Testis (tissue), 3 donors: ENCODE data around the gene MCTP1. TPM values are rescaled to one million over a fixed set of nuclear protein-coding genes. Genes with fewer than 3 reads are reported as not detected.

Source experiments
- DNase-seq: peaks from one replicate; pipeline ENCODE4 v3.0.0-alpha.2; 2019
- H3K27ac ChIP-seq, 2 donors: fragments of 200-600 bp; sonication (generic); one replicate each; pipeline ENCODE4 v1.5.1; 2019
- H3K27me3 ChIP-seq: fragments of 200-600 bp; sonication (generic); one replicate; pipeline ENCODE4 v1.5.1; 2019
- H3K36me3 ChIP-seq: fragments of 200-600 bp; sonication (generic); one replicate; pipeline ENCODE4 v1.5.1; 2017; ENCODE audit warnings: low read depth; ENCODE audit errors: missing control alignments
- H3K4me1 ChIP-seq: fragments of 200-600 bp; sonication (generic); one replicate; pipeline ENCODE4 v1.5.1; 2019
- H3K4me3 ChIP-seq, 2 donors: fragments of 200-600 bp; sonication (generic); one replicate each; pipeline ENCODE4 v1.5.1; 2017 to 2019
- H3K9me3 ChIP-seq: fragments of 200-600 bp; sonication (generic); one replicate; pipeline ENCODE4 v1.5.1; 2017
- POLR2A ChIP-seq: fragments of 450-650 bp; IDR thresholded peaks from one replicate; pipeline ENCODE4 v1.6.1; 2017; ENCODE audit warnings: antibody characterized with exemption, mild to moderate bottlenecking, moderate library complexity
- WGBS, 2 donors: methylation state at CpG; one replicate each; pipeline ENCODE4 v1.1.5; 2018; 5-methylcytosine and 5-hydroxymethylcytosine counted together
- intact Hi-C: fragments of 100-400 bp; cut with DNase I; formaldehyde crosslinking; loops from one replicate; pipeline ENCODE4 v1.15.1; 2023; ENCODE audit warnings: low total_unique reads
- polyA plus RNA-seq: library from polyadenylated mRNA; stranded (reverse); fragments of 350-450 nt; fragmentation: Illumina TruSeq; extraction: RNeasy Lipid Tissue Mini Kit (QIAGEN cat#74804); gene quantifications from one replicate; pipeline ENCODE4 v1.2.3, GENCODE V29; 2014; ENCODE audit warnings: low read depth, low replicate concordance; ENCODE audit not compliant: insufficient read depth
- total RNA-seq, 2 donors: library from RNA; depleted of rRNA; stranded (reverse); fragments of >200 nt; gene quantifications; one replicate each; pipeline ENCODE4 v1.2.3, GENCODE V29; 2016
- TF ChIP-seq, protein P1 (sequence below), 3 experiments: fragments of 450-650 bp in 2 of 3; fragments of 200-600 bp in 1 of 3; sonication (generic) in 1 of 3; IDR thresholded peaks; one replicate each; pipeline ENCODE4 v1.5.1; 2016 to 2019; ENCODE audit warnings: antibody characterized with exemption in 3 of 3, mild to moderate bottlenecking in 2 of 3, moderate library complexity in 1 of 3

MCTP1 gene
- total and polyA plus RNA-seq, 3 donors from 2014 or later = 7.4 to 15.5 (median 9.7) TPM

DNA sequence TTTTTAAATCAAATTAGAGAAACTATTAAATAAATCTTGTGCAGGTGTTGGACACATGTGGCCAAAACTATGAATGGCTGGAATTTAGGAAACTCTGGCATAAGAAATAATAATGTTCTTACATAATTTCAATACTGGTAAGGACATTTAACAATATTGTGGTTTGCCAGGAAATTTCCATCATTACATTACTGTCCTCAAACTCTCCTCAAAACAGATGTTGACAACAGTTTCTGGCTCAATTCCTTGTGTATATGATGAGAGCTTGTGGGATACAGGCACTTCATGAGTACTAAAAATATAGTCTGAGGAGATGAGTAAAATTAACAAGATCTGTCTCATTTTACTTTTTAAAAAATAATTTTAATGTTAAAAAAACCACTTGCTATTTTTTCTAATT lies 27.9 kb downstream of the MCTP1 start:
- H3K4me3 ChIP-seq = no peak overlapping the region
- DNase-seq = no peak
- no peaks in the 10 kb centered on the region for H3K36me3 ChIP-seq
- no peaks in the 10 kb centered on the region for H3K27me3 ChIP-seq
- TF ChIP-seq, protein P1, sequence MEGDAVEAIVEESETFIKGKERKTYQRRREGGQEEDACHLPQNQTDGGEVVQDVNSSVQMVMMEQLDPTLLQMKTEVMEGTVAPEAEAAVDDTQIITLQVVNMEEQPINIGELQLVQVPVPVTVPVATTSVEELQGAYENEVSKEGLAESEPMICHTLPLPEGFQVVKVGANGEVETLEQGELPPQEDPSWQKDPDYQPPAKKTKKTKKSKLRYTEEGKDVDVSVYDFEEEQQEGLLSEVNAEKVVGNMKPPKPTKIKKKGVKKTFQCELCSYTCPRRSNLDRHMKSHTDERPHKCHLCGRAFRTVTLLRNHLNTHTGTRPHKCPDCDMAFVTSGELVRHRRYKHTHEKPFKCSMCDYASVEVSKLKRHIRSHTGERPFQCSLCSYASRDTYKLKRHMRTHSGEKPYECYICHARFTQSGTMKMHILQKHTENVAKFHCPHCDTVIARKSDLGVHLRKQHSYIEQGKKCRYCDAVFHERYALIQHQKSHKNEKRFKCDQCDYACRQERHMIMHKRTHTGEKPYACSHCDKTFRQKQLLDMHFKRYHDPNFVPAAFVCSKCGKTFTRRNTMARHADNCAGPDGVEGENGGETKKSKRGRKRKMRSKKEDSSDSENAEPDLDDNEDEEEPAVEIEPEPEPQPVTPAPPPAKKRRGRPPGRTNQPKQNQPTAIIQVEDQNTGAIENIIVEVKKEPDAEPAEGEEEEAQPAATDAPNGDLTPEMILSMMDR (IDR thresholded peaks at IDR 0.05) = no peak
- no peak for TF ChIP-seq POLR2A
- H3K9me3 ChIP-seq = no peaks in the 10 kb centered on the region
- H3K4me1 ChIP-seq = no peaks in the 10 kb centered on the region
- H3K27ac ChIP-seq = no peak overlapping the region
- intact Hi-C loops = no loop called here

DNA sequence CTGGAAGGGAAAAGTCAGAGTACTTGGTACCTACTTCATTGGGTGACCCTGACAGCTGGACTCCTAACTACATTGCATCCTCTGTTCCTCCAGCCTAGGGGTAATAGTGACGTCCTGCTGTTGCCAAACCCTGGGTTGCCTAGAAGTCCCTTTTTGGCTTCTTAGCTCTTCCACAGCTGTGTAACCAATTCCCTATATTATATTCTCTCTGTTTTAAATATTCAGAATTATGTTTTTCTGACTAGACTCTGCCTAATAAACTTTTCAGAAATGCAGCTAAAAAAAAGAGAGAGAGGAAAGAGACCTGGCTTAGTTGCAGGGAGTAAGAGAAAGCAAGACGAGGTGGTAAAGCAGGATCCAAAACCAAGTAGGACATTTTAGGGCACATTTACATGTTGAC lies 28.4 kb downstream of the MCTP1 start:
- H3K27ac ChIP-seq = no peak overlapping the region
- no peak for DNase-seq
- WGBS, 2 donors = 67 to 76% methylated on average over 2 of the region's 2 CpGs
- TF ChIP-seq, protein P1 (IDR thresholded peaks at IDR 0.05) = no peak
- TF ChIP-seq POLR2A = no peak
- no peaks in the 10 kb centered on the region for H3K4me1 ChIP-seq
- no peak overlapping the region for H3K4me3 ChIP-seq
- H3K36me3 ChIP-seq = no peaks in the 10 kb centered on the region
- H3K27me3 ChIP-seq = no peaks in the 10 kb centered on the region
- intact Hi-C loops = no loop called here
- H3K9me3 ChIP-seq = no peaks in the 10 kb centered on the region

DNA sequence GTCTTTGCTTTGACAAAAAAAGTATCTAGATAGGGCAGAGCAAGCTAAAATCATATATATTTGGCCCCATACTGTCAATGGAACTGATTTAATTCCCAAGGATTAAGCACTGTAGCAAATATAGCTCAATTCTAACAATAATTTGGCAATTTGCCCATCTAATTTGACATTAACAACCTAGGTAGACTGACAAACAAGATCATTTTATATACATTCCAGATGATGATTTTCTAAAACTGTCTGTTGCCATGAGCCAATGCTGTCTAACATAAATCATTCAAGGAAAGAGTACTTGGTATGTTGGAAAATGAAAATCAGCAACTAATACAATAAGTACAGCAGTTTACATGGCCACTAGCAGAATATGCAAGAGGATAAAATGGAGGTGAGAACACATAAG lies 32.1 kb downstream of the MCTP1 start:
- no peak overlapping the region for H3K27ac ChIP-seq
- intact Hi-C loops = no loop called here
- no peaks in the 10 kb centered on the region for H3K9me3 ChIP-seq
- H3K4me1 ChIP-seq = no peaks in the 10 kb centered on the region
- no peak for DNase-seq
- TF ChIP-seq, protein P1 (IDR thresholded peaks at IDR 0.05) = no peak
- TF ChIP-seq POLR2A = no peak
- no peak overlapping the region for H3K4me3 ChIP-seq
- H3K27me3 ChIP-seq = no peaks in the 10 kb centered on the region
- no peaks in the 10 kb centered on the region for H3K36me3 ChIP-seq

DNA sequence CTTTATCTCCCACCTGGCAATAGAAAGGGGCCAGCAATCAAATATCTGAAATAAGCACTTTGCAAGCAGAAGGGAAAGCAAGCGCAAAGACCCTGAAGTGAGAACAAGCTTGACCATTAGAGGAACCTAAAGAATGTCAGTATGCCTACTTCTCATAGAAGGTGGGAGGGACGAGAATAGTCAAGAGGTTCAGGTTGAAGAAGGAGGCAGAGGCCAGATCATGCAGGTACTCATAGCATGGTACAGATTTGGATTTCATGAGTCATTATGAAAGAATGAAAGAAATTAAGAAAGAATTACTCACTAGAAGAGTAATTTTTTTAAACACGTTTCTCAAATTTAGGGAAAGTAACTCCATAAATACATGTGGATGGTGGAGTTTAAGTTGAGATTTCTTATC lies 33.7 kb downstream of the MCTP1 start:
- TF ChIP-seq, protein P1 (IDR thresholded peaks at IDR 0.05) = no peak
- TF ChIP-seq POLR2A = no peak
- Histone ChIP-seq H3K9me3 (no peaks in the 10 kb centered on the region), H3K27me3 (no peaks in the 10 kb centered on the region), H3K4me1 (no peaks in the 10 kb centered on the region), H3K27ac (no peak overlapping the region), H3K36me3 (no peaks in the 10 kb centered on the region), H3K4me3 (no peak overlapping the region)
- WGBS, 2 donors = 80 to 84% methylated on average over 3 of the region's 3 CpGs
- DNase-seq = no peak
- intact Hi-C loops = no loop called here

DNA sequence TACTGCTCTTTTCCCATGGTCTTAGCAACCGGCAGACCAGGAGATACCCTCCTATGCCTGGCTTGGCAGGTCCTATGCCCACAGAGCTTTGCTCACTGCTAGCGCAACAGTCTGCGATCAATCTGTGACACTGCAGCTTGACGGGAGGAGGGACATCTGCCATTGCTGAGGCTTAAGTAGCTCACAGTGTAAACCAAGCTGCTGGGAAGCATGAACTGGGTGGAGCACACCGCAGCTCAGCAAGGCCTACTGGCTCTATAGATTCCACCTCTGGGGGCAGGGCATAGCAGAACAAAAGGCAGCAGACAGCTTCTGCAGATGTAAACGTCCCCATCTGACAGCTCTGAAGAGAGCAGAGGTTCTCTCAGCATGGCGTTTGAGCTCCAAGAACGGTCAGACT lies 40.4 kb downstream of the MCTP1 start:
- H3K27me3 ChIP-seq = no peaks in the 10 kb centered on the region
- 87% methylated on average over 4 to 7 of the region's 8 CpGs for WGBS, 2 donors

More for the DNA sequence above, 40.4 kb downstream of the MCTP1 start:
- no peak overlapping the region for H3K27ac ChIP-seq
- DNase-seq = no peak
- no peak overlapping the region for H3K4me3 ChIP-seq
- intact Hi-C loops = no loop called here
- no peak for TF ChIP-seq POLR2A
- TF ChIP-seq, protein P1 (IDR thresholded peaks at IDR 0.05) = no peak
- H3K4me1 ChIP-seq = no peaks in the 10 kb centered on the region
- H3K9me3 ChIP-seq = no peaks in the 10 kb centered on the region
- no peaks in the 10 kb centered on the region for H3K36me3 ChIP-seq
